NCI-H2029 (cell line): Measurements from ENCODE around the gene HMGCS1.
A peak's percentile ranks its signal among the peaks of the same experiment; 100 is the strongest.
"Not testable (repeated sequence)": the region's sequence is repeated elsewhere in the genome, so short reads cannot be mapped to it uniquely, and the experiment has no call there.

Experiments
- DNase-seq: peaks from one replicate; lab custom pipeline; 2025; lab: John Stamatoyannopoulos, UW

HMGCS1 gene

GRCh38 chr5:43312076-43312661, 1.0 kb downstream of the HMGCS1 start:
- no peak for DNase-seq

- DNase-seq: no peak
Observed at GRCh38 chr5:43309637-43310036, 3.6 kb downstream of the HMGCS1 start.

DNA sequence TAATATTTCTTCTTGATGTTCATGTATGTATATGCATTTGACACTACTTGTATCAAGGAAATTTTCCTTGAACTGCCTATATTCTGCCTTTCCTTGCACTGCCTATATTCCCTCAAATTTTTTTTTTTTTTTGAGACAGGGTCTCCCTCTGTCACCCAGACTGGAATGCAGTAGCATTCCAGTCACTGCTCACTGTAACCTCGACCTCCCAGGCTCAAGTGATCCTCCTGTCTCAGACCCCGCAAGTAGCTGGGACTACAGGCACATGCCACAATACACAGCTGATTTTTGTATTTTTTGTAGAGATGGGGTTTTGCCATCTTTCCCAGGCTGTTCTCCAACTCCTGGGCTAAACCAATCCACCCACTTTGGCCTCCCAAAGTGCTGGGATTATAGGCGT, 4.1 kb downstream of the HMGCS1 start:
- no peak for DNase-seq

- DNase-seq: not testable (repeated sequence)
Observed at GRCh38 chr5:43306954-43307353, 6.3 kb downstream of the HMGCS1 start.

DNA sequence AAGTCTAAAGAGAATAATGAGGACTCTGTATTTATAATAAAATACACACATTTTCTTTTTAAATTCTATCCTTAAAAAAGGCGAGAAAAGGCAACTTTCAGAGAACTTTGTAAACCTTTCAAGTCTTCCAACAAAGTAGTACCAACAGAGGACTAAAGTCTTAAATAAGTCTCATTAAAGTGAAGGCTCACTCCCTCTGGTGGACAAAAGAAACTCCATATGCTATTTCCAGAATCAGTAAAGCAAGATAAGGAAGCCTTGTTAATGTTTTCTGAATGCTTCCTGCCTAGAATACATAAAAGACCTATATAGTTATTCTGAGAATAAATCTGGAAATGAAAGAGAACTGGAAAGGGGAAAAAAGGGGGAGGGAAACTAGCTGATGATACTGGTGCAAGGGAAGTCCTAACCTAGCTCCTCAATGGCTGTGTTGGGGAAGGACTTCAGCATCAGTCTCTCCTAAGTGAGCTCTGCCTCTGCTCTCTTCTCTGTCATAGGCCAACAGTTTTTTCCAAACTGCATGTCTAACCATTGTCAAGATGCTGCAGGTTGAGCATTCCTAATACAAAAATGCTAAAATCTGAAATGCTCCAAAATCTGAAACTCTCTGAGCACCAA, 7.2 kb downstream of the HMGCS1 start:
- peak; percentile 48 for DNase-seq

- no peak for DNase-seq
Observed at GRCh38 chr5:43304525-43304924, 8.7 kb downstream of the HMGCS1 start.

- no peak for DNase-seq
Observed at GRCh38 chr5:43303242-43303641, 10.0 kb downstream of the HMGCS1 start.

GRCh38 chr5:43302481-43302880, 10.7 kb downstream of the HMGCS1 start:
- DNase-seq: no peak

DNA sequence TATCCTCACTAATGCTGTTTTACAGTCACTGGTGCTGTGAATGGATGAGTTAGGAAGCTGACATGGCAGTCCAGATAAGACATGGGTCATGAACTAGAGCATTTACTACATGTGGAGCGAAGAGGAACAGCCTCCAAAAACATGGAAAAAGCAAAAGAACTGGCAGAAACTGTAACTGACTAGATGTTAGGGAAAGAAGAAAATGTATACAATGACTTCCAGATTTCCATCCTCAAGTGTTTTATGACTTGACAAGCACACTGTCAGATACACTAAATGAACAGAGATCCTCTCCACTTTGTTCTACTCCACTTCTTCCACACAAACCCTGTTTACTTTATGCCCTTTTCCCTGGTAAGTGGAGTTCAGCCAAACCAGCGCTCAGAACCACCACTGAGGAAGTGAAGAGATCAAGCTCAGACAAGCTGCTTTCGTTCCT, 11.5 kb downstream of the HMGCS1 start:
- peak; percentile 51 for DNase-seq

GRCh38 chr5:43300112-43300511, 13.1 kb downstream of the HMGCS1 start:
- DNase-seq: no peak

DNA sequence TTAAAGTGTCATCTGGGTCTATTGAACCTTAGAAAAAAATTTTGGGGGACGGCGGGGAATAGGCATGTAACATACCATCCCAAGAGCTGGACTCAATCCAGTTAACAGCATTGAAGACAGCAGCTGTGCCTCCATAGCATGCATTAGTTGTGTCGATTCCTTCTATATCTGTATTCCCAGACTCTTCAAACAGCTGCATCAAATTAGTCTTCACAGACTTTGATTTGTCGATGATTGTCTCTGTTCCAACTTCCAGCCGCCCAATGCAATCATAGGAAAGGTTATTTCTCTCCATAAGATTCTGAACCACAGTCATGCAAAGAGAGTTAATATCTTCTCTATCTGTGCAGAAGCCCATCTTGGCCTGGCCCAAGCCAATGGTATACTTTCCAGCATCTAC, 14.8 kb downstream of the HMGCS1 start:
- no peak for DNase-seq

GRCh38 chr5:43296835-43297234, 16.4 kb downstream of the HMGCS1 start:
- DNase-seq: no peak

DNA sequence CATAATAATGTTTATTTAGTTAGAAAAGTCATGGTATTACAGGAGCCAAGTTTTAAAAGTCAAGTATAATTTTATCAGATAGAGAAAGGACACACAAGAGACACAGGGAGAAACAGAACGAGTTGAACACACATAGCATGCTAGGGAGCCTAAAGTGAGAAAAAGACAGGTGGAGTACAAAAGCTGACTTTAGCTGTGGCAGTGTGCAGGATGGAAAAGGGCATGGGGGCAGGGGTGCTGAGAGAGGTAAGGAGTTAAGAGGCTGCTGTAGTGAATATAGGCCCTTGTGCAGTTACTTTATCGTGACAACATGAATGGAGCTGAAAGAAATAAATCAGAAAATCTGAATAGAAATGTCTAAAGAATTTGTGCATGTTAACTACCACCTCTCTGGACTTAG, 18.0 kb downstream of the HMGCS1 start:
- DNase-seq: no peak

DNA sequence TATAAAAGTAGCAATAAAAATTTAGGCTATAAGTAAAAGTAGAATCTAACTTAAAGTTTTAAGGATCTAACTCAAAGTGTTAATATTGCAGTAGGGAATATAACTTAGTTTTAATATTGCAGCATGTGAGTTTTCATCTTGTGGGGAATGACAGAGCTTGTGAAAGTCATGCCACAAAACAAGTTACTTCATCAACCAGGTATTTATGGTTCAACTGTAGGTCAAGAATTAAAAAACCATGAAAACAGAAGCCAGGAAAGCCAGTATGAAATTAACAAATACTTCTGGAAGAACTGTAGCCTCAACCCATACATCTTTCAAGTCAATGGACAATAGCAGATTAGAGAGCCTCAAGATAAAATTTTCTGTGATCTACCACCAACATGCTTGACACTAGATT, 19.0 kb downstream of the HMGCS1 start:
- DNase-seq: no peak

- no peak for DNase-seq
Observed at GRCh38 chr5:43290726-43291125, 22.5 kb downstream of the HMGCS1 start.

DNA sequence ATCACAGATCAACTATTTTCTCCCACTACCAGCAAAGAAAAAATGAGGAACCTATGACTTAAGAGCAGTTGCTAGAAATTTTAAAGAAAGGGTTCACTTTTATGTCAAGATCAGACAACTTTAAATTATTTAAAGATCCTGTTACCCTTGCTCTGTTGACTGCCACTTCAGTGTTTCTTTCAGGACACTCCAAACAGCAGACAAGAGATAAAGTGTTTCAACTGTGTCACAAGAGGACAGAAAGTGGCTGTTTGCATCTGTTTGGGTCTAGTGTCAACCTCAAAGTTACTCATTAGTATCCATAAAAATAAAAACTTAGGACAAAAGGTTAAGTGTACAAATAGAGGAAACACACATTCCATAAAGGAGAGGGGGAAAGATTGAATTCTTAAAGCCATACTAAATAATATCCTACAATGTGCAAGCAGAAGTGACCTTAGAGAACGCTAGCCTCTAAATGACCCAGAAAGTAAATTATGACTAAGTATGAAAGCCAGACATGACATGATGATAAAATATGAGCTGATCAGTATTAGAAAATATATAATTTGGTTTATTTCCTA, 24.9 kb downstream of the HMGCS1 start:
- no peak for DNase-seq

DNA sequence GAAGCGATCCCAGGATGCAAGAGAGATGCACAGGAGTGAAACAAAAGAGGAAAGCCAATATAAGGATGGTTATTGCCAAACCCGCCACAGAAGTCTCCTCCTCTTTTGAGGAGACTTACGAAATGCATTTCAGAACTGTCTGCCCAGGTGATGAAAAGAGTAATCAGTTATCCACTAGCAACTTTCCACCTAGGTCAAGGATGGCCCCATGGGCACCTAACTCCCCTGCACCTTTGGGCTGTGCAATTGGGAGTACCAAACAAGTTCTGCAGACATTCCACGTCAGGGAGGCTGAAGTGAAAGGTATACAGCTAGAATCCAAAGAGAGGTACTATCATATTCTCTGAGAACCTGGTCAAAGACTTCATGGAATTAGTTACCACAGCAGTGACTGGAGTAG, 25.7 kb downstream of the HMGCS1 start:
- no peak for DNase-seq

GRCh38 chr5:43286623-43287022, 26.6 kb downstream of the HMGCS1 start:
- DNase-seq: no peak

DNA sequence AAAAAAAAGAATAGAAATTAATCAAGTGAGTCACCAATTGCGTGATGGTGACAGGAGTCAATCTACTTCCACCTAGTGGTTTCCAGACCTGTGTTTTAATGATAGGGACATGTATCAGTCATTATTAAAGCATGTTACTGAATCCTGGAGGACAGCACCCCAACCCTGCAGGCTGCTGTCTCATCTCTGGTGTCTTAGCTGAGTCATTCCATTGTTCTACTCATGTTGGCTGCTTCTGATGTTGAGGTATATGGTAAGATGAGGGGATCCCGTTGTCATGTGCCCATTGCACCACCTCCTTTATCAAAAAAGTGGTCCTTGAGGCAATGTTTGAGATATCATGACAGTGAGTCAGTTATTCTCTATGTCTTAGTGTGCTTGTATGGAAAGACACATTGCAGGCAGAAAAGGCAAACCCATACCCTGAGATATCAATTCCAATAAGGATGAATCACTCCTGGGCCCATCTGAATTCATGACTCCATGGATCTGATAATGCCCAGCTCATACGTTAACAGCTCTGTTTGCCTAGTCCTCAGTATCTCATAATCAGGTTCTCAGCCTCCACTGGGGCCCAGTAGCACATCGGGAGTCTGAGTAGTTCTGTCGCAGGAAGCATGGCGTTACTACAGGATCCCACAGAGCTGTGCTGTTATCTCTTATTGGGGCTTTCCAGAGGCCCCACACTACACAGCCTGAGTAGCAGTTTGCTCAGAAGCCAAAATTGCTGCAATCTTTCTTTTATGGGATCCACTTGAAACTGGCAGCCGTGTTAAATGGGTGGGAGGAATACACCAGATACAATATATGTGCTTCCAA, 31.2 kb downstream of the HMGCS1 start:
- no peak for DNase-seq

DNA sequence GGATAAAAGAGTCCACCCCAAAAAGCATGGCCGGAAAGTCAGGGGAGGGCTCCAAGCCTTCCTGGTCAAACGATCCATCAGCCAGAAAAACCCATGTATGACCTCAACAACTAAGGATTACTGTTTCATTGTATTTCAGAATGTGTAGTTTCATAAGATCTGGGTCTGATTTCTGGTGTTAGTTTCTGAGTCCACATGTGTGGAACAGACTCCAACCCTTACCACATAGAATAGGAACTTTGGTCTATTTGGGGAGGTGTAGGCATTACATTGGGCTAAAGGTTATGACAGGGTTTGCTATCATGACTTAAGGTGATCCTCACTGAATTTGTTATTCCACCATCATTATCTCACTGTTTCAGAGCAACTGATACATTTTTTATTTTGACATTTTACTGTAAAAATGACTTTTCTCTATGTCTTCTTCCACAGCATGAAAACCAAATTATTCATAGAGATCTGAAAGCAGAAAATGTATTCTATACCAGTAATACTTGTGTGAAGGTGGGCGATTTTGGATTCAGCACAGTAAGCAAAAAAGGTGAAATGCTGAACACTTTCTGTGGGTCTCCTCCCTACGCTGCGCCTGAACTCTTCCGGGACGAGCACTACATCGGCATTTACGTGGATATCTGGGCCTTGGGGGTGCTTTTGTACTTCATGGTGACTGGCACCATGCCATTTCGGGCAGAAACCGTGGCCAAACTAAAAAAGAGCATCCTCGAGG, 33.5 kb downstream of the HMGCS1 start:
- no peak for DNase-seq

DNA sequence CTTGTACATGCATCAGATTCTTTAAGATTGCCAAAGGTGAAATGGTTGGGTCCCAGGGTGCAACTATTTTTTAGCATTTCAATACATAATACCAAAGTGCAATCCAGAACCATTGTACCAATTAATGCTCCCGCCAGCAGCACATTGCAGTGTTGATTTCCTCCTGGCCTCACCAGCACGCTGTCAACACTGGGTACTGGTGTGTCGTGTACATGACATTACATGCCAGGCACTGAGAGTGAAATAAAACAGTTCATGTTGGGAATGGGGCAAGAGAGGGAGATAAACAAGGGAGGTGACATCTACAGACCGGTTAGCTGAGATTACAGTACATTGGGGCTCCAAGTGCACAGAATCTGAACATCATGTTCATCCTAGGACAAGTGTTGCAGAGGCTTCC, 37.8 kb downstream of the HMGCS1 start:
- no peak for DNase-seq

DNA sequence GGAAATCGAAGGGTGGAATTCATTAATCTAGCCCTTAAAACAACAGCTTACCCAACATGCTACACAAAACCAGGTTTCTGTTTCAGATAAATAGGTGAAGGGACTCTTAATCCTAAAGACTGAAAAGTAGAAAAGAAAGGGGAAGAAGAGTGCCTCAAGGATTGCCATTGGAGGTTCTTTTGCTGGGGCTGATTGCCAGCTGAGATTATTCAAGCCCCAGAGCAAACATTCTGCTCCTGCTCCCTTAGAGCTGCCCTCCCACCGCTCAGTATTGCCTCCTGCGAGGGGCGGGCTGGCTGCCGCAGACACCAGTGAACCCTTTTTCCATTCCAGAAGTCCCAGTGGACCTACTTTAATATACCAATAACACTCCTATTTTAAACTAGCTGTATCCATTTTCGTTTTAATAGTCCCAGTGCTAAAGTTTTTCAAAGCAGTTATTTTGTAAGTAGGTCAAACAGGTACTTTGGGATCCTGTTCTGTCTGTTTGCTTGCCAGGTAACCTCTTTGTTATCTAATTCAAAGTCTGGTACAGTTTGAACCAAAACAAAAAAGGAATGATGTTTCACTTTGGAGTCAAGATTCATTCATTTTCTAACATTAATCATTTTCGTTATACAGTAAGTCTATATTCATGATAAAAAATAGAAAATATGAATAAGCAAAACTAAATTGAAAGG, 38.6 kb downstream of the HMGCS1 start:
- no peak for DNase-seq
